Measurements from ENCODE around the gene COPB1.

DNA sequence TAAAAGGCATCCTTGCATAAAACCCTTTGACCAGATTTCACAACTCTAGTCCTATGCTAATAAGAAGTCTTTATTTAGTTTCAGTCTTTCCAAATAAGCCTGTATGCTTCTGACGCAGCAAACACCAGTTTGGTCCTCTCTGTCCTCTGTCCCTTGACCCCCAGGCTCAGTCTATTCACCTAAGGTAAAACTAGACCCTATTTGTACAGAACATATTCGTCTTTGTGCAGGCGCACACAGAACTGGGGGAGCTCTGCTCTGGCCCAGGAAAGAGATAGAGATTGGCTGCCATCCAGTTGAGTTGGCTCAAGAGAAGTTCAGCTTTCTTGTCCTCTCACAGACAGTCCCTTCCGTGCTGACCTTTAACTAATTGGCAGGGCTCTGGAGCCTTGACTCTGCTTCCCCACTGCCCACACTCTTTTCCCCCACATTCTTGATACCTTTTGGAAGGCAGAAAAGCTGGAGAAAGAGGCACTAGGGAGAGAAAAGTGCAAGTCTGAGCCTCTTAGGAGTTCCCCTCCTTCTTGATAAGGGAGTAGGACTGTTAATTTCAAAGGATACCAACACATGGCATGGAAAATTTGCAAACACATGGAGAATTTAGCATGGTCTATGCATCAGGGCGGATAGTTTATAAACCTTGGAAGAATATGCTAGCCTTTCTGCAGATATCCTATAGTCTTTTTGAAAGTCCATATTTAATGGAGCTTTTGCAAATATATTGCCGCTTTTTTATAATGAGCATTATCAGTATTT is 41.8 kb upstream of the COPB1 start:
- TF ChIP-seq EZH2 (IDR thresholded peaks at IDR 0.05; ENCODE audit: borderline replicate concordance, low read depth, low read length, poor library complexity, severe bottlenecking): no peak
- TF ChIP-seq, protein P1, sequence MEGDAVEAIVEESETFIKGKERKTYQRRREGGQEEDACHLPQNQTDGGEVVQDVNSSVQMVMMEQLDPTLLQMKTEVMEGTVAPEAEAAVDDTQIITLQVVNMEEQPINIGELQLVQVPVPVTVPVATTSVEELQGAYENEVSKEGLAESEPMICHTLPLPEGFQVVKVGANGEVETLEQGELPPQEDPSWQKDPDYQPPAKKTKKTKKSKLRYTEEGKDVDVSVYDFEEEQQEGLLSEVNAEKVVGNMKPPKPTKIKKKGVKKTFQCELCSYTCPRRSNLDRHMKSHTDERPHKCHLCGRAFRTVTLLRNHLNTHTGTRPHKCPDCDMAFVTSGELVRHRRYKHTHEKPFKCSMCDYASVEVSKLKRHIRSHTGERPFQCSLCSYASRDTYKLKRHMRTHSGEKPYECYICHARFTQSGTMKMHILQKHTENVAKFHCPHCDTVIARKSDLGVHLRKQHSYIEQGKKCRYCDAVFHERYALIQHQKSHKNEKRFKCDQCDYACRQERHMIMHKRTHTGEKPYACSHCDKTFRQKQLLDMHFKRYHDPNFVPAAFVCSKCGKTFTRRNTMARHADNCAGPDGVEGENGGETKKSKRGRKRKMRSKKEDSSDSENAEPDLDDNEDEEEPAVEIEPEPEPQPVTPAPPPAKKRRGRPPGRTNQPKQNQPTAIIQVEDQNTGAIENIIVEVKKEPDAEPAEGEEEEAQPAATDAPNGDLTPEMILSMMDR (conservative IDR thresholded peaks at IDR 0.05; ENCODE audit: low read depth, low read length): no peak
